ENCODE measurements around the gene CLDN14.
A peak's percentile ranks its signal among the peaks of the same experiment; 100 is the strongest.

Gene CLDN14

DNA sequence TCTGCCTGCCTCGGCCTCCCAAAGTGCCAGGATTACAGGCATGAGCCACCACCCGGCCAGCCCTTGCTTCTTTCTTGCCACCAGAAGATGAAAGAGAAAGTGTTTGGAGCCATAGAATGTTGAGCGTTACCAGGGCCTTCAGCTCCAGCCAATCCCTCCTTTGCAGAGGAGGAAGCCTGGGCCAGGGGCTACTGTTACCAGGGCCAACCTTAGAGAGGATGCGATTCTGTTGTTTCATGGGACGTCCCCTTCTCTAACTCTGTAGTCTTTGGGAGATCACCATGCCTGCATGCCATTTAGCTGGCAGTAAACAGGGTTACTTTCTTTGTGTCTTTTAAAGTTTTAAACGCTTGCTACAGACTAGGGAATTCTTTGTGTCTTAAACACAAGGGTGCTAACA is 45.8 kb downstream of the CLDN14 start:
- Histone ChIP-seq H3K4me1 (ENCODE audit: insufficient read depth, insufficient read length) (peaks cover 7% of the 10 kb centered on the region), H3K9ac (ENCODE audit: insufficient read length, low read depth) (no peak overlapping the region), H3K4me3 (ENCODE audit: insufficient read length, low read depth) (no peak overlapping the region), H3K9me3 (ENCODE audit: insufficient read depth, low read length) (no peaks in the 10 kb centered on the region), H3K36me3 (ENCODE audit: insufficient read depth, insufficient read length, low read length) (no peaks in the 10 kb centered on the region), H3K27me3 (ENCODE audit: insufficient read depth, insufficient read length) (no peaks in the 10 kb centered on the region)
- TF ChIP-seq ZNF274 (IDR thresholded peaks at IDR 0.05; ENCODE audit: low read depth, low read length) = no peak
- no peak for TF ChIP-seq YY1 (IDR thresholded peaks at IDR 0.05; ENCODE audit: insufficient read depth, insufficient read length)
- TF ChIP-seq SUZ12 (IDR thresholded peaks at IDR 0.05; ENCODE audit: extremely low read depth, insufficient read depth, insufficient read length) = no peak
- DNase-seq (ENCODE audit: low read depth, low spot score) = no peak

DNA sequence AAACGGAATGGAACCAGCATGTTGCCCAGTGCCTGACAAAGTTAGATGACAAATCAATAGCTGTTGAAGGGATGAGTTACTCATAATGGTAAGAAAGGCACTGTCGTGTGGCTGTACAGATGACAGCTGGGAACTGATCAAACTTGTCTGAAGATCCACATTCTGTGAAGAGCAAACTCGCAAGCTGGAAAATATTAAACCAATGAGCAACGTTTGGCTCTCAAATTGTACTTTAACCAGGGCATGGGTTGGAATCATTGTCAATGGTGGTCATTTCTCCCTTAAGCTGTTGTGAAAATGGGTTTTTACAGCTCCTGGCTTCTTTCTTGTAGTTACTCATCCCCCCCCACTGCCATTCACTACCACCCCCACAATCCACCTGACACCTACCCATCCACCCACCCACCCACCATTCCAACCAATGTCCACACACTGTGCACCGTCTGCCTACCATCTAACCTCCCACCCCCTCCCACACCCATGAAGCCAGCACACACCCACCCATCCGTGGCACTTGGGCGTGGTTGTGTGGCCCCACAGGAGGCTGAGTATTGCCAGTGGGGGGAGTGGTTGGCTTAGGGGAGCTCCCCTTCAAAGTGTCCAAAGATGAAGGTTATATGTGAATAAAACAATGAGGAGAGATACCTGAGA is 46.7 kb downstream of the CLDN14 start:
- Histone ChIP-seq H3K4me3 (ENCODE audit: insufficient read length, low read depth) (no peak overlapping the region), H3K4me1 (ENCODE audit: insufficient read depth, insufficient read length) (peaks cover 13% of the 10 kb centered on the region), H3K9me3 (ENCODE audit: insufficient read depth, low read length) (no peaks in the 10 kb centered on the region), H3K36me3 (ENCODE audit: insufficient read depth, insufficient read length, low read length) (no peaks in the 10 kb centered on the region), H3K27me3 (ENCODE audit: insufficient read depth, insufficient read length) (no peaks in the 10 kb centered on the region), H3K9ac (ENCODE audit: insufficient read length, low read depth) (no peak overlapping the region)
- DNase-seq (ENCODE audit: low read depth, low spot score) = no peak
- no peak for TF ChIP-seq SUZ12 (IDR thresholded peaks at IDR 0.05; ENCODE audit: extremely low read depth, insufficient read depth, insufficient read length)
- TF ChIP-seq YY1 (IDR thresholded peaks at IDR 0.05; ENCODE audit: insufficient read depth, insufficient read length) = no peak
- TF ChIP-seq ZNF274 (IDR thresholded peaks at IDR 0.05; ENCODE audit: low read depth, low read length) = no peak

DNA sequence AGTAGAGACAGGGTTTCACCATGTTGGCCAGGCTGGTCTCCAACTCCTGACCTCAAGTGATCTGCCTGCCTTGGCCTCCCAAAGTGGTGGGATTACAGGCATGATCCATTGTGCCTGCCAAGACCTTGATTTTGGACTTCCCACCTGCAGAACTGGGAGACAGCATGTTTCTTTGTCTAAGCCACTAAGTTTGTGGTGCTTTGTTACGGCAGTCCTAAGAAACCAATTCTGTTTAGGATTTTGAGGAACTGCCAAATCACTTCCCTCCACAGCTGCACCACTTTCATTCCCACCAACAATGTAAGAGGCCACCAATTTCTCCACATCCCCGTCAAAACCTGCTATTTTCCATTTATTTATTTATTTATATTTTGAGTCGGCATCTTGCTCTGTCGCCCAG is 48.7 kb downstream of the CLDN14 start:
- no peaks in the 10 kb centered on the region for H3K27me3 ChIP-seq (ENCODE audit: insufficient read depth, insufficient read length)
- no peaks in the 10 kb centered on the region for H3K9me3 ChIP-seq (ENCODE audit: insufficient read depth, low read length)
- H3K36me3 ChIP-seq (ENCODE audit: insufficient read depth, insufficient read length, low read length) = peaks cover 2% of the 10 kb centered on the region
- TF ChIP-seq YY1 (IDR thresholded peaks at IDR 0.05; ENCODE audit: insufficient read depth, insufficient read length) (no peak), SUZ12 (IDR thresholded peaks at IDR 0.05; ENCODE audit: extremely low read depth, insufficient read depth, insufficient read length) (no peak), ZNF274 (IDR thresholded peaks at IDR 0.05; ENCODE audit: low read depth, low read length) (no peak)
- H3K4me3 ChIP-seq (ENCODE audit: insufficient read length, low read depth) = no peak overlapping the region
- H3K9ac ChIP-seq (ENCODE audit: insufficient read length, low read depth) = no peak overlapping the region
- no peak for DNase-seq (ENCODE audit: low read depth, low spot score)
- H3K4me1 ChIP-seq (ENCODE audit: insufficient read depth, insufficient read length) = peaks cover 13% of the 10 kb centered on the region

- no peaks in the 10 kb centered on the region for H3K27me3 ChIP-seq (ENCODE audit: insufficient read depth, insufficient read length)
- peaks cover 13% of the 10 kb centered on the region for H3K4me1 ChIP-seq (ENCODE audit: insufficient read depth, insufficient read length)
- H3K9me3 ChIP-seq (ENCODE audit: insufficient read depth, low read length) = no peaks in the 10 kb centered on the region
- H3K4me3 ChIP-seq (ENCODE audit: insufficient read length, low read depth) = no peak overlapping the region
- DNase-seq (ENCODE audit: low read depth, low spot score) = no peak
- no peak for TF ChIP-seq YY1 (IDR thresholded peaks at IDR 0.05; ENCODE audit: insufficient read depth, insufficient read length)
- no peak overlapping the region for H3K9ac ChIP-seq (ENCODE audit: insufficient read length, low read depth)
- H3K36me3 ChIP-seq (ENCODE audit: insufficient read depth, insufficient read length, low read length) = peaks cover 2% of the 10 kb centered on the region
These were observed 49.1 kb downstream of the CLDN14 start for GRCh38 chr21:36430841-36431240.

GRCh38 chr21:36429947-36430546 is 49.9 kb downstream of the CLDN14 start:
- no peaks in the 10 kb centered on the region for H3K9me3 ChIP-seq (ENCODE audit: insufficient read depth, low read length)
- TF ChIP-seq SUZ12 (IDR thresholded peaks at IDR 0.05; ENCODE audit: extremely low read depth, insufficient read depth, insufficient read length) (no peak), ZNF274 (IDR thresholded peaks at IDR 0.05; ENCODE audit: low read depth, low read length) (no peak), YY1 (IDR thresholded peaks at IDR 0.05; ENCODE audit: insufficient read depth, insufficient read length) (no peak)
- no peaks in the 10 kb centered on the region for H3K27me3 ChIP-seq (ENCODE audit: insufficient read depth, insufficient read length)
- no peak overlapping the region for H3K4me3 ChIP-seq (ENCODE audit: insufficient read length, low read depth)
- peak overlapping the region; percentile 46 for H3K9ac ChIP-seq (ENCODE audit: insufficient read length, low read depth)
- DNase-seq (ENCODE audit: low read depth, low spot score) = peak; percentile 69
- peaks cover 17% of the 10 kb centered on the region for H3K4me1 ChIP-seq (ENCODE audit: insufficient read depth, insufficient read length)
- peaks cover 2% of the 10 kb centered on the region for H3K36me3 ChIP-seq (ENCODE audit: insufficient read depth, insufficient read length, low read length)

- Histone ChIP-seq H3K4me1 (ENCODE audit: insufficient read depth, insufficient read length) (peaks cover 24% of the 10 kb centered on the region), H3K9ac (ENCODE audit: insufficient read length, low read depth) (no peak overlapping the region), H3K4me3 (ENCODE audit: insufficient read length, low read depth) (no peak overlapping the region), H3K36me3 (ENCODE audit: insufficient read depth, insufficient read length, low read length) (peaks cover 2% of the 10 kb centered on the region), H3K9me3 (ENCODE audit: insufficient read depth, low read length) (no peaks in the 10 kb centered on the region), H3K27me3 (ENCODE audit: insufficient read depth, insufficient read length) (no peaks in the 10 kb centered on the region)
- no peak for TF ChIP-seq SUZ12 (IDR thresholded peaks at IDR 0.05; ENCODE audit: extremely low read depth, insufficient read depth, insufficient read length)
- no peak for TF ChIP-seq YY1 (IDR thresholded peaks at IDR 0.05; ENCODE audit: insufficient read depth, insufficient read length)
- TF ChIP-seq ZNF274 (IDR thresholded peaks at IDR 0.05; ENCODE audit: low read depth, low read length) = no peak
- DNase-seq (ENCODE audit: low read depth, low spot score) = no peak
These were observed 51.0 kb downstream of the CLDN14 start for GRCh38 chr21:36428761-36429432.

GRCh38 chr21:36427502-36427901 is 52.4 kb downstream of the CLDN14 start:
- peaks cover 34% of the 10 kb centered on the region for H3K4me1 ChIP-seq (ENCODE audit: insufficient read depth, insufficient read length)
- no peak for TF ChIP-seq SUZ12 (IDR thresholded peaks at IDR 0.05; ENCODE audit: extremely low read depth, insufficient read depth, insufficient read length)
- no peak for TF ChIP-seq ZNF274 (IDR thresholded peaks at IDR 0.05; ENCODE audit: low read depth, low read length)
- TF ChIP-seq YY1 (IDR thresholded peaks at IDR 0.05; ENCODE audit: insufficient read depth, insufficient read length) = no peak
- H3K9me3 ChIP-seq (ENCODE audit: insufficient read depth, low read length) = no peaks in the 10 kb centered on the region
- no peak for DNase-seq (ENCODE audit: low read depth, low spot score)
- H3K27me3 ChIP-seq (ENCODE audit: insufficient read depth, insufficient read length) = no peaks in the 10 kb centered on the region
- peaks cover 2% of the 10 kb centered on the region for H3K36me3 ChIP-seq (ENCODE audit: insufficient read depth, insufficient read length, low read length)
- no peak overlapping the region for H3K9ac ChIP-seq (ENCODE audit: insufficient read length, low read depth)
- no peak overlapping the region for H3K4me3 ChIP-seq (ENCODE audit: insufficient read length, low read depth)
